Middle frontal gyrus (tissue), 1 donor: ENCODE results near the gene XCL2.
"Not testable (repeated sequence)": the region's sequence is repeated elsewhere in the genome, so short reads cannot be mapped to it uniquely, and the experiment has no call there.

ENCODE experiments used
- DNase-seq: peaks from one replicate; pipeline ENCODE4 v3.0.0-alpha.2; 2015; ENCODE audit warnings: low spot score; ENCODE audit errors: extremely low spot score

Gene XCL2

DNA sequence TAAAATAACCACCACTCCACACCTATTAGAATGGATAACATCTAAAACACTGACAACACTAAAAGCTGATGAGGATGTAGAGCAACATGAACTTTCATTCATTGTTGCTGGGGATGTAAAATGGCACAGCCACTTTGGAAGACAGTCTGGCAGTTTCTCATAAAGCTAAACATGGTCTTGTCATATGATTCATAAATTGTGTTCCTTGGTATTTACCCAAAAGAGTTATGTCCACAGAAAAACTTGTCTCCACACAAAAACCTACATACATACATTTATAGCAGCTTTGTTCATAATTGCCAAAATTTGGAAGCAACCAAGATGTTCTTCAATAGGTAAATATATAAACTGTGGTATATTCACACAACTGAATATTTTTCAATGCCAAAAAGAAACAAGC is 16.6 kb upstream of the XCL2 start:
- DNase-seq = no peak

GRCh38 chr1:168556647-168557046 is 12.8 kb upstream of the XCL2 start:
- no peak for DNase-seq

DNA sequence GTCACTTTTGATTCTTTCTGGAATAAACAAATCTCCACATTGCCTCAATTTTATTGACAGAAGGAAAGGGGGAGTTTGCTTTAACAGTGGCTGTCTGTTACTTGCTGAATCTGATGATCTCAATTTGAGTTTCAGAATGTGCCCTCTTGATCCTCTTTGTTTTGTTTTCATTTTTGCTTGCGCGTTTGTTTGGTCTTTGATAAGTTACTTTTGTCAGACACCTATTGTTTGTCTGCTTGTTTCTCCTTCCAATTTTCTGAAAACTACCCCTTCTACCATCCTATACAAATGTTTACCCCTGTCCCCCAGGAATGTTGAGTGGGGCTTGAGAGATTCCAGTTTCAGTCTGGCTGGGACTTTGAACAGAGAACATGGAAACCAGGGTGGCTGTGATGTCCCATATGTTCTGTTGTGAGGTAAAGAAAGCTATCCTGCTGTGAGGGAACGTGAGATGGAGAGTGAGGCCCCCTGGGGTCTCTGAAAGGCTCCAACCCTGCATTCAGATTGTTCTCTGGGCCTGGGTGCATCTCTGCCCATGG is 11.8 kb upstream of the XCL2 start:
- no peak for DNase-seq

GRCh38 chr1:168554603-168555483 is 11.0 kb upstream of the XCL2 start:
- DNase-seq = no peak

GRCh38 chr1:168553680-168554553 is 10.1 kb upstream of the XCL2 start:
- no peak for DNase-seq

DNA sequence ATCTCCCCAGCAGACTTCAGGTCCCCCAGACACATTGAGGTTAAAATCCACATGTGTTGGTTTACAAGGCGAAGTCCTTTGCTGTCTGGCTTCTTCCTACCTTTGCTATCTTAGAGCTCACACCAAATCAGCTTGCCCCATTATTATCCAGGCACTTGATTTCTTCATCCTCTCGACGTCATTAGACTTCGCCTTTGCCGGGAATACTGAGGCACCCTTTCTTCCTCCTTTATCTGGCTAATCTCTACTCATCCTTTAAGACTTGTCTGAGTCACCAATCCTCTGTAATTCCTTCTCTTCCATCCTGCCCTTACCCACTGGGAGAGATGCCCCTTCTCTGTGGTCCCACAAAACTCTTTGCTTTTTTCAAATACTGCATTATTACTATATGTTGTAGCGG is 9.2 kb upstream of the XCL2 start:
- no peak for DNase-seq

DNA sequence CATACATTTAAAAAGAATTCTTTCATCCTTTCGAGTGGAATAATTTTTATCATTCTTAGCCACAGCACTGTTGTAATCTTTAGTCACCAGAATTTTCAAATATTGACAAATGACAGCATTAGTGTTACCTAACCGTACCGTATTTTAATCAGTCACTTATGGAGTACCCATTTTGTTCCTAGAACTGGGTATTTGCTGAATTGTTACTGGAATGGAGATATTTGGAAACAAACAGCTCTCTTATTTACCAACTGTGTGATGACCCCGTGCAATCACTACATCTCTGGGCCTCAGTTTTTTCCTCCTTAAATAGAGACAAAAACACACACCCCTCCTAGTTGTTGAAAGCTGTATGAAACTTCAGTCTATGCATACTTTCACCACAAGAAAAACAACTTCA is 7.9 kb upstream of the XCL2 start:
- no peak for DNase-seq

DNA sequence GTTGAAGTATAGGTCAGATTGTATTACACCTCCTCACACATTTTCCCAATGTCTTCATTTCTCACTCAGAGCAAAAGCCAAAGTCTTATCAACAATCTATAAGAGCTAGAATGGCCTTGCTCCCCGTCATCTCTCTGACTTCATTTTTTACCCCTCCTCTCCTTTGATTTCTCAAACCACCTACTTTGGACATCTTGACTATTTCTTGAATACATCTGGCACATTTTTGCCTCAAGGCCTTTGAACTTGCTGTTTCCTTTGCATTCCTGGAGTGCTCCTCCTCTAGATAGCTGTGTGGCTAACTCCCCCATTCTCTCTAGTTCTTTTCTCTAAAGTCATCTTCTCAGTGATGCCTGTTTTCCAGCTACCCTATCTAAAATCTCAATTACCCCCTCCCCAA is 7.2 kb upstream of the XCL2 start:
- DNase-seq = no peak

- not testable (repeated sequence) for DNase-seq
Observed at GRCh38 chr1:168546553-168546895, 2.7 kb upstream of the XCL2 start.

- DNase-seq = not testable (repeated sequence)
Observed at GRCh38 chr1:168545678-168546552, 2.1 kb upstream of the XCL2 start.

DNA sequence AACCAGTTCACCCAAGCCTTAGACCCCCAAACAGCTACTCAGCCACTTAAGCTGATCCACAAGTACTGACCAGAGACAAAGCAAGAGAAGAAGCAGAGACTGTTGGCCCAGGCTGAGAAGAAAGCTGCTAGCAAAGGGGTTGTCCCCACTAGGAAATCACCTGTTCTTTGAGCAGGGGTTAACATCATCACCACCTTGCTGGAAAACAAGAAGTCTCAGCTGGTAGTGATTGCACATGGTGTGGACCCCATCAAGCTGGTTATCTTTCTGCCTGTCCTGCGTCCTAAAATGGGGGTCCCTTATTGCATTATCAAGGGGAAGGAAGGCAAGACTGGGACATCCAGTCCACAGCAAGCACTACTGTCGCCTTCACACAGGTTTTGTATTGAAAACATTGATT is 819 bp downstream of the XCL2 start:
- DNase-seq = not testable (repeated sequence)

- not testable (repeated sequence) for DNase-seq
Observed at GRCh38 chr1:168540798-168541197, 3.0 kb downstream of the XCL2 start.

GRCh38 chr1:168535536-168535935 is 8.3 kb downstream of the XCL2 start:
- DNase-seq = no peak

DNA sequence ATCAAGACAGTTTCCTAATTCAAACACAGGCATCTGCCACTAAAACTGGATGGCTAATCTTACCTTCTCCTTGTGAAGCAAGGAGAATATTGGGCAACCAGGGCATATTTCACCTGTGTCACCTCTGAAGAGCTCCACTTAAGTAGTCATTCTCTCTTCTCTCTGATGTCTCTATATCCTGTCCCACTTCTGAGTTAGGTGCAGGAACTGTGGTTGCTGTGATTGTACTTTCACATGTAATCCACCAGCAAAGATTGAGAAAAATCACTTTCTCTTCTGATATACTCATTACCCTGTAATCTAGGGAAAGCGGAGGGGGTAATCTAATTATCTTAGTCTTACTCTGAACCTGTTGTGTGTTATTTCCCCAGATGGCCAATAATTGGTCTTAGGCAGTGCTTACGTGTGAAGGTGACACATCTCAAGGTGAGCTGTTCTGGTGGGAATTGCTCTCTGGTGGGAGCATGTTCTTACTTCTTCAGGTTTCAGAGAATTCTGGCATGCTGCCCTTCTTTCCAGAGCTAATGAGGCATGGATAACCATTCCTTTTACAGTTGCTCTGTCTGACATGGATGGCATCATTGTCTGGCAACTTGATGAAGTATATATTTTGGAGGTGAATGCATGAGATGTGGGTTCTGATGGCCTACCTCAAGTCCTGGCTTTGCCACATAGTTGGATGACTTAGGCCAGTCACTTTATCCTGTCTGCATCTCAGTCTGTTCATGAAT is 12.0 kb downstream of the XCL2 start:
- DNase-seq = no peak

- no peak for DNase-seq
Observed at GRCh38 chr1:168529518-168529917, 14.3 kb downstream of the XCL2 start.

DNA sequence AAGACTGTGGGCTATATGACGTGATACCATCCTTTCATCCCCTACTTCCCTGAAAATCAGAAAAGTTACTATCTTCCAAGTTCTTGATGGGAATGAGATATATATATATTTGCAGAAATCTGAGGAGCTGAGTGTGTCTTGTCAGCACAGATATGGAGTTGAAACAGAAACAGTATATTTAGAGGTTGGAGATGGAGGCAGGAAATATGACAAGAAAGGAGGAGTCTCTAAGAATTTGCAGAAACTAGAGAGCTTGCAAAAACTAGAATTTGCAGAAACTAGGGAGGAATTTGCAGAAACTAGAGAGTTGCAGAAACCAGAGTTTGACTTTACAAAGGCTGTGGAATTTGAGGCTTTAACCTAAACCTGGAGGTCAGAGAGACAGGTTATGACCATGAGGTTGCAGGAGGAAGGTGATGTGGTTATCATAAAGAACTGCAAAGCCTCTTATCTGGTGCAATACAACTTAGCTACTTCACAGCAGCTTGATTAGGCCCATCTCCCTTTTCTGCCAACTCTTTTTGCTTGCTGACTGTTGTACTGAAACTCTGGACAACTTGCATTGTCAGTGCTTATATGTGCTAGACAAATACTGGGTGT is 22.3 kb downstream of the XCL2 start:
- no peak for DNase-seq

GRCh38 chr1:168520832-168521231 is 23.0 kb downstream of the XCL2 start:
- DNase-seq = no peak

DNA sequence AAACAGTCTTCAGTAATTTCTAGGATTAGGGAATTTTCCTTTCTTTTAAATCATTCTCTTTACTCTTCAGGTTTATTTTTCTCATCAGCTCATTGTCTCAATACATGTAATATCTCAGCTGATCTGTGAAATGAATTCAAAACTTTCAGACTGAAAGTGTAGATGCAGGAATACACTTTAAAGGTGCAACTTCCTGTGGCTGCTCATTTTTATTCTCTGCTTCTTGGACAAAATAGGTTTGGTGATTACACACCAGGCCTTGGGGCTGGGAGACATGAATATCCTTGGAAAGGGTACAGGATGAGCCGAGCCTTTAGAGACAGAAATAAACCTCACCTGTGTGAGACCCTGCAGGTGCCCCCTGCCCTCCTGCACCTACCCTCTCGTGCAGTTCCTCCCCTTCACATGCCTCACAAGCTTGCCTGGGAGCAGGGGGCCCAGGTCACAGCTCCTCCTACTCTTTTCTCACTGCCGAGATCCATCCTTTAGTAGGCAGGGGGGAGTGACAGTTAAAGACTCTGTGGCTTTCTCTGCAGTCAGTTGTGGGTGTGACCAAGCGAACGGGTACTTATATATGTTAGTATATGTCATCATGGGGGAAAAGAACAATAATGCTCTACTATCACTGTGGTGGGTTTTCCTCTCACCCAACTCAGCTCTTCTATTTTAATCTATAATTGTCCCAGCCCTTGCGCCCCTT is 23.6 kb downstream of the XCL2 start:
- no peak for DNase-seq

GRCh38 chr1:168518813-168519212 is 25.0 kb downstream of the XCL2 start:
- DNase-seq = no peak
